HS-27A (cell line): ENCODE results near the gene RGPD8.
"Not testable (repeated sequence)": the region's sequence is repeated elsewhere in the genome, so short reads cannot be mapped to it uniquely, and the experiment has no call there.

Source experiments
- DNase-seq: peaks from one replicate; pipeline ENCODE4 v3.0.0-alpha.2; 2012; ENCODE audit warnings: low read depth, missing footprints

RGPD8 gene

DNA sequence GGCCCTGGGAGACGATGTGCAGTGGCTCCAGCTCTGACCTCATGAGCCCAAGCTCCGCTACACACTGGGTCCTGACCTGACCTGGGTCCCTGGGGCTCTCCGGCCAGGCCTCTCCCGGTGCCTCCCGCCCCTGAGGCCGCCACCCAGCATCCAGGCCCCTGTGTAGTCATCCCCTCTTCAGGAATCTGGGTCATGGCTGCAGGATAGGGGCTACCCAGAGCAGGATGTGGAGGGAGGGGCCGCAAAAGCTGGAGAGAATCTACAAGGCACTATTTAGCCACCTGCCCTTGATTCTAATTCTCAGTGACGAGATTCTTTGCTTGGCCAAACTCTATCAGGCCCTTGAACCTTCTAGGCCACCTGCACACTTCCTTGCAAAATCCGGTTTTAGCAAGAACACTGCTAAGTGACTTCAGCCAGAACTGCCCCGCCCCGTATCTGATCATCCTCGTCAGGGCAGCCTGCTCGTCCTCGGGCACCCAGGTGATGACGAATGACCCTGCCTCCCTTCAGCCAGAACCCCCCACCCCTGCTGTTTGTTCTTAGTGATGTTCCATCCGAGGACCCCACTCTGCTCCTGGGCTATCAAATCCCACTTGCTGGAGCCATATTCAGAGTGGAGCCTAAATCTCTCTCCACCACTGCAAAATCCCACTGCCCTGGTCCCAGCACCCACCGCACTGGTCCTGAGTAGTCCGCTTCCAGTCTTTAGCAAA, 2.4 kb upstream of the RGPD8 start:
- not testable (repeated sequence) for DNase-seq

DNA sequence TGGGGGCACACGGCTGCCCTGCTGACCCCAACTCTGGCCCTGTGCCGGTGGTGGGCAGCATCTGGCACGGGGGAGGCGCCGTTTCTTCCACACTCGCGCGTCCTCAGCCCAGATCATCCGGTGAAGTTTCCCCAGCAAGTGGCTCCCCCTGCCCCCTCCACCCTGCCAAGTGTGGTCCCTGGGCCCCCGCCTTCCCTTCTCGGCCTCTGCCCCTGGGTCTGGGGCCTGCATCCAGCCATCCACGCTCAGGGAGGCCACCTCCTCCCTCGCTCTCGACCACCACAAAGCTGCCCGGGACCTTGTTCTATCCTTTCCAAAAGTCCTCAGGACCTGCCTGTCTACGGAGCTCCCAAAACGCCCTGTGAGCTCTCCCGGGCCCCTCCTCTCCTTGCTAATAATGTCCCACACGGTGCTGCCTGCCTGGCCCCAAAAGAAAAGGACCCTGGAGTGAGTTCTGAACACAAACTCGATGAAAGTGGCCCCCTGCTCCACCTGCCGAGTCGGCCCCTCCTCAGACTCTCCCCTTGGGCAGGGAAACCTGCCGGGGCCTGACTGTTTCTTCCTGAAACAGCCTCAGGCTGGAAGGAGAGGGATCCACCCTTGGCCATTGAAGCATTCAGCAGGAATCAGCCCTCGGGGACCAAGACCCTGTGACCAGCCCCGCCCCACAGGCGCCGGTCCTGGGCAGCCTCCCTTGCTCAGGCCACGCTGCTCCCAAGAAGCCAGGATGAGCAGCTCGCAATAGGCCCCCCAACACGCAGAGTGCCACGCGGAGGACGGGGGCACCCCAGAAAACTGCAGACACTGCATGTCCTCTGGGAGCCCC, 1.7 kb upstream of the RGPD8 start:
- DNase-seq: not testable (repeated sequence)

DNA sequence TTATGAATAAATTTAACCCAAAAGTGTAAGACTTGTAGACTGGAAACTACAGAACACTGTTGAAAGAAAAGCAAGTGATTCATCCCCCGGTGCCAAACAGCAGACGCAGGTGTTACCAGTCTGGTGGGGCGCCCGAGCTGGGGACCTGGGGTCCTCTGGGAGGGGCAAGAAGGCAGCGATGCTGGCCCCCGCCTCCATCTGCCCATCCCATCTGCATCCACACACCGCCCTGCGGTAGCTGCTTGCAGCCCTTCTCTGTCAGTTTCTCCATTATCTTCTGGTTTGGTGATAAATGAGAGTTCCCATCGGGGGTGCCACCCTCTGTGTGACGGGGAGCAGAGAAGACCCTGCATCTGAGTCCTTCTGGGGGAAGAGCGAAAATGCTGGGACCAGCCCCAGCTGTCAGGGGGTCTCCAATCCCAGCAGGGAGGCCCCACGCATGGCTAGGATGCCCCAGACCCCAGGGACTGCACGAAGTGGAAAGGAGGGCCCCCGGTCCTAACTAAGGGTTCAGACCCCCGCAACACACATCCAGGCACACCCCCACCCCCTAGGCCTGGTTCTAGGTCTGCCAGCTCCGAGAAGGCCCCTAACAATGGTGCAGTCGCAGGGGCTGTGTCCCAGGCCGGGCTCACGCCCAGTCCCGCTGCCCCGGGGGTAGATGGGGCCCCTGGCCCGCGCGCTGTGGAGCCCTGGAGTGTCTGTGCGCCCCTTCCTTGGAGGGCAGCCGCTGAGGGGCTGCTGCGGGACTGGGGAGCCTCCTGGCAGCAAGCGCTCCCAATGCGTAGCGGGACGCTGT, 686 bp upstream of the RGPD8 start:
- DNase-seq: no peak

DNA sequence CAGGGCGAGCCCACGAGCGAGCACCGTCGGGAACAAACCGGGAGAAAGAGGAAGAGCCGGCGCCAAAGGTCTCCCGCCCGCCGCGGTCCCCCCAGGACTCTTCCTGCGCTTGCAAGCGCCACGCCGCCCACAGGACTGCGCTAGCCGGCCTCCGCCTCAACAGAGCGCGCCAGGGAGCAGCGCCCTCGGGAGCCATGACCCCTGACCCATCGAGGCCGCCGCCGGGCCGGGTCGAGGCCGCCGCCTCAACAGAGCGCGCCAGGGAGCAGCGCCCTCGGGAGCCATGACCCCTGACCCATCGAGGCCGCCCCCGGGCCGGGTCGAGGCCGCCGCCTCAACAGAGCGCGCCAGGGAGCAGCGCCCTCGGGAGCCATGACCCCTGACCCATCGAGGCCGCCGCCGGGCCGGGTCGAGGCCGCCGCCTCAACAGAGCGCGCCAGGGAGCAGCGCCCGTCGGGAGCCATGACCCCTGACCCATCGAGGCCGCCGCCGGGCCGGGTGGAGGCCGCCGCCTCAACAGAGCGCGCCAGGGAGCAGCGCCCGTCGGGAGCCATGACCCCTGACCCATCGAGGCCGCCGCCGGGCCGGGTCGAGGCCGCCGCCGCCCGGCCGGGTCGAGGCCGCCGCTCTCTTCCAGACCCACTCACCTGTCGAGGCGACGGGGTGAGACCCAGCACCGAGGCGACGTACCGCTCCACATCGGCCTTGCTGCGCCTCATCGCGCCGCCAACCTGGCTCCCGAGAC, 538 bp downstream of the RGPD8 start:
- not testable (repeated sequence) for DNase-seq

DNA sequence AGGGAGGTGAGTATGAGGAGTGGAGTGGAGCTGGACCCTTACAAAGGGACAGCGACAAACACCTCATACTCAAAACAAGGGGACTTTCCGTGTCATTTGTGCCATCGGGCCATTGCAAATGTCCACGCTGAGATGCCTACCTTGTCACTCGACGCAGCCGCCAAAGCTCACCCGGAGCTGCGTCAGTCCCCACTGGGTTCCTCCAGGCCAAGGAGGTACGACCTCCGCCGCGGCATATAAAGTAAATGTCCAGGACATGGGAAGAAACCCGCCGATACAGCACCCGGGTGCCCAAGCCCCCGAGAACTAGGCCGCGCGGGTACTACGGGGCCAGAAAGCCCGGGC, 1.1 kb downstream of the RGPD8 start:
- not testable (repeated sequence) for DNase-seq

DNA sequence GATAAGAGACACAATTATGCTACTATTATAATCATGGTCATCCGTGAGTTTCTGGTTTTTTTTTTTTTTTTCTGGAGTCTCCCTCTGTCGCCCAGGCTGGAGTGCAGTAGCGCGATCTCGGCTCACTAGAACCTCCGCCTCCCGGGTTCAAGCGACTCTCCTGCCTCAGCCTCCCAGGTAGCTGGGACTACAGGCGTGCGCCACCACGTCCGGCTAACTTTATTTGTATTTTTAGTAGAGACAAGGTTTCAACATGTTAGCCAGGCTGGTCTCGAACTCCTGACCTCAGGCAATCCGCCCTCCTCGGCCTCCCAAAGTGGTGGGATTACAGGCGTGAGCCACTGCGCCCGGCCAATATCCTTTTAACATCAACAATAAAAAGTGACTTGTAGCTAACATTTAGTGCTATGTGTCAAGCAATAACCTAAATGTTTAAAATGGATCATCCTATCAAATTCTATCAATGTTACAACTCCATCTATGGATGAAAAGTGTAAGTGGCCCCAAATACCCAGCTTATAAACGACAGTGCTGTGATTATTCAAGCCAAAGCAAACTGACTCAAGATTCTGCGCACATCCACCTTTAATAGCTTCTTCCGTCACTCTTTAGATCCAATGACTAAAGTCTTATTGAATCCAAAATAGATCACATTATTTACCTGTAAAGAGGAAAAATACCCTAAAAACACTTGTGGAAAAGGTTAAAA, 1.7 kb downstream of the RGPD8 start:
- not testable (repeated sequence) for DNase-seq

DNA sequence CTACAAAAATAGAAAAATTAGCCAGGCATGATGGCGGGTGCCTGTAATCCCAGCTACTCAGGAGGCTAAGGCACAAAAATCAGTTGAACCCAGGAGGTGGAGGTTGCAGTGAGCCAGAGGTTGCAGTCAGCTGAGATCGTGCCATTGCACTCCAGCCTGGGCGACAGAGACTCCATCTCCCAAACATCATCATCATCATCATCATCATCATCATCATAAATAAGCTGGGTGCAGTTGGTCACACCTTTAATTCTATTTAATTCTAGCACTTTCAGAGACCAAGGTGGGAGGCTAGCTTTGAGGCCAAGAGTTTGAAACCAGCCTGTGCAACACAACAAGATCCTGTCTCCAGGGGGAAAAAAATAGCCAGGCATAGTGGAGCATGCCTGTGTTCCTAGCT, 8.9 kb downstream of the RGPD8 start:
- DNase-seq: not testable (repeated sequence)

DNA sequence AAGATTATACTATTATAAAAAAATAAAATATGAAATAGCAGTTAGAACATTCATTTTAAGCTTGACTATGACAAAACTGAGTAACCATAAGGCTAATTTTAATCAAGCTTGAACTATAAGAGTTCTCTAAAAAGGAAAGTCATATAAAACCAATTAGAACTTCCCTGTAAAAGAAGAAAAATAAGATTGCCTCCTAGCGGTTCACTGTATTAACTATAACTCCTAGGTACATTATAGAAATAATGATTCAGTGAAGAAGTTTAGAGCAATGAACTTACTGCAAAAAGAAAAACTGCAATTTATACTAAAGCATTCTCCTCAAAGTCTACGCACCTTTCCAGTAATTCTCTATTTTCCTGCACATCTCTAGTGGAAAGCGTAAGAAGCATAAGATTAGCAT, 16.6 kb downstream of the RGPD8 start:
- DNase-seq: not testable (repeated sequence)

DNA sequence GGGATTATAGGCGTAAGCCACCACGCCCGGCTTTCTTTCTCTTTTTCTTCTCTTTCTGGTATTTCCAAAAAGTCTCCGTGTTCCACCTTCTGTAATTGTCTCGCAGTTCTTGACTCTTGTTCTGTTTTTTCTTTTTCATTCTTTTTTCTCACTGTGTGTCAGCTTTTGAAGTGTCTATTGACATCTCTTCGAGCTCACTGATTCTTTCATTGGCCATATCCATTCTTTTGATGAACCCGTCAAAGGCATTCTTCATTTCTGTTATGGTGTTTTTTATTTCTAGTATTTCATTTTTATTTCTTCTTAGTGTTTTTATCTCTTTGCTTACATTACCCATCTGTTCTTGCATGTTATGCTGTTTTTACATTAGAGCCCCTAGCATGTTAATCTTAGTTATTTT, 73.4 kb downstream of the RGPD8 start:
- DNase-seq: not testable (repeated sequence)

DNA sequence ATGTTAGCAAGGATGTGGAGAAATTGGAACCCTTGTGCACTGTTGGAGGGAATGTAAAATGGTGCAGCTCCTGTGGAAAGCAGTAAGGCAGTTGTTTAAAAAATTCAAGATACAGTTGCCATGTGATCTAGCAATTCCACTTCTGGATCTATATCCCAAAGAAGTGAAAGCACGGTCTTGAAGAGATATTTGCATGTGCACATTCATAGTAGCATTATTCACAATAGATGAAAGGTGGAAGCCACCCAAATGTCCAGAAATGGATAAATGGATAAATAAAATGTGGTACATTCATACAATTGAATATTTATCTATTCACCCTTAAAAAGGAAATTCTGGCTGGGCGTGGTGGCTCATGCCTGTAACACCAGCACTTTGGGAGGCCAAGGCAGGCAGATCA, 79.1 kb downstream of the RGPD8 start:
- DNase-seq: not testable (repeated sequence)

DNA sequence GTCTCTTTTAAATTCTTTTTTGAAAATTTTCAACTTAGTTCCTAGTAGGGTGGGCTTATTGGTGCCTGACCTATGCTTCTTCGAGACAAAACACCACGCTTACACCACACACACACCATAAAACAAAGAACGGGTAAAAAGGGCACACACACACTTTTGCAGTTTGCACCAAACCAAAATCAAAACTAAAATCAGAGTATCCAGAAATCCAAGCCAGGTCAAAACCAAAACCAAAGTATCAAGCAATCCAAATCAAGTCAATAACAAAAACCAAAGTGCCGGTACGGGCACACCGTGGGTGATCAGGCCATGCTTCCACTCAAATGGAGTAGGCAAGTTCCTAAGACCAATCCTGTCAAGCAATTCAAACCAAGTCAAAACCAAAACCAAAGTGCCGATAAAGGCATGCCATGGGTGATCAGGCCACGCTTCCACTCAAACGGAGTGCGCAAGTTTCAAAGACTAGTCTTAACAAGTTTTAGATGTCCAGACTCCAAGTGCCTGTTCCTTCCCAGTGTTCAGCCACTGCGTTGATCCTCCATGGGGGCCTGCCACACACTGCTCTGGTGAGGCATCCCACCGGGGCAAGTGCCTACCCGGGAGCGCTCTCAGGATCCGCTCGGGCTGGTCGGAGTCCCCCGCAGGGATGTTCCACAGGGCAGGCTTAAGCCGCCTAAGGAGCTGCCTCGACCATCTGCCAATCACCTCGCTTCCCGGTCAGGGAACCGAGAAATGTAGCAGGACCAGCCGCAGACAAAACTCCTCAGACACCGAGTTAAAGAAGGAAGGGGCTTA, 80.4 kb downstream of the RGPD8 start:
- DNase-seq: not testable (repeated sequence)

DNA sequence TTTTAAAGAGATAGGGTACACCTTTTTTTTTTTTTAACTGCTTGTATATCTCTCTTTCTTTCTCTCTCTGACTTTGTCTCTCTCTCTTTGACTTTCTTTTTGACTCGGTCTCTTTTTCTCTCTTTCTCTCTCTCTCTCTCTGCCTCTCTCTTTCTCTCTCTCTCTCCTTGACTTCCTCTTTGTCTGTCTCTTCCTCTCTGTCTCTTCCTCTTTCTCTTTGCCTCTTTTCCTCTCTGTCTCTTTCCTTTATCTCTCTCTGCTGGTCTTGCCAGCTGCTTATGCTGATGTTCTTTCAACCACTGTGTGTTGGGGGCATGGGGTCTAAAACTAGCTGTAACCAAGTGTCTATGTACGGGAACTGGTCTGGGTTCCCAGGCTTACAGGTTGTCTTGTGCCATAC, 81.2 kb downstream of the RGPD8 start:
- DNase-seq: not testable (repeated sequence)

DNA sequence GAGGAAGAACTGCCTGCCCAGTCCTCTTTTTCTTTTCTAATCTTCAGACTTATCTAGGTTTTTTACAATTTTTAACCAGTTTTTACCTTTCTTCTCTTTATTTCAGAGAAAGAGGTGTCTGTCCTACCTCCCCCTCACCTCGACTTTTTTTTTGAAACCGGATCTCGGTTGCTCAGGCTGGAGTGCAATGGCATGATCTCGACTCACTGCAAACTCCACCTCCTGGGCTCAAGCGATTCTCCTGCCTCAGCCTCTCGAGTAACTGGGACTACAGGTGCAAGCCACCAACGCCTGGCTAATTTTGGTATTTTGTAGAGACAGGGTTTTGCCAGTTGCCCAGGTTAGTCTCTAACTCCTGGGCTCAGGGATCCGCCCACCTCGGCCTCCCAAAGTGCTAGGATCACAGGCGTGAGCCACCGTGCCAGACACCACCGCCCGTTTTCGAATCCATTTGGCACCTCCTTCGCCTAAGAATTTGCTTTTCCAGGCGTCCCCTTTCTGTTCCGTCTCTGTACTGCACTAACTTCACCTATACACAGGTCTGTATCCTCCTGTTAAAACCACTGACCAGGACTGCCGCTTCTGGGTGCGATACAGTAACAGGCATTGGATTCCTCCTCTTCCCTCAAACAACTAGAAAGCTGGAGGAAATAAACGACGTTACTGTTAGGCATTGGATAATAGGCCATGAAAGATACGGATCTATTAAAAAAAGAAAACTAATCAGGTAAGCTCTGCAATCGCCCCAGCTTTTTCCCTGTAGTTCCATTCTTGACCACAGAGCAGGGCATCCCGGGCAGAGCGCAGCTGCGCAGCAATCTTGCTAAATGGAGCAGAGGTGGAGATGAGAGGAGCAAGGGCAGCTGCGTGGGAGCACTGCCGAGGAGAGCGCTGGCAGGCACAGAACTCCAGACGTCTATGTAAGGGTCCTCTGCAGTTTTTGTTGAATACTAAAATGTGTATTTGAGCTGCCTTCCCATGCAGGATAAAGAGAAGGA, 88.1 kb downstream of the RGPD8 start:
- DNase-seq: no peak

DNA sequence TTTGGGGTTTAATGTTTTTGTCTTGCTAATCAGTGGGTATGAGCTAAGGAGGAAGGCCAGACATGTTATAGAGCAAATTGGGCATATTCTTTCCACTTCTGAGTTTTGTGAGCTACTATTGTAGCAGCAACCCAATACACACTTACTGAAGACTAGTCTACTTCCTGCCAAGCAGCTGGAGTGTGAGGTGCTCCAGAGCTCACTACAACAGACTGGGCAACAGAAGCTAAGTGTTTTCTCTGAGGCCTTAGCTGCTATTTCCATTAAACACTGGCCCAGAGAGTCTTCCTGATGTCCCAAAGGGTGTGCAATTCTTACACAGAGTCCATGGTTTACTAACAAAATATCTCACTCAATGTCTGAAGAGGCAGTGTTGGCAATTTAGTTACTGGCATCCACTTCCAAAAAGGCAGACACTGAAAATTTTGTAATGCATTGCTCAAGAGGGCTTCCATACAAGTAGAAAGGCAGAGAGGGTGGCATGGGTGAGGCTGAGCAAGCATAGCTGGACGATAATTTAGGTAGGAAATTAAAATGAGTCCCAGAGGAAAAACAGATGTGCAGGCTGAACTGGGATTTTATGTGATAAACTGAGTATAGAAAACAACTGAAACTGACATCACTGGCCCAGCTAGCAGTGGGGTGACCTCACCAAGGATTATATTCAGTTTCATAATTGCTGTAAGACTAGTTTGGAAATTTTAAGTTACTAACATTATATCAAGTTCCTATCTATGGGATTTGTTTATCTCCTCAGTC, 89.4 kb downstream of the RGPD8 start:
- no peak for DNase-seq

DNA sequence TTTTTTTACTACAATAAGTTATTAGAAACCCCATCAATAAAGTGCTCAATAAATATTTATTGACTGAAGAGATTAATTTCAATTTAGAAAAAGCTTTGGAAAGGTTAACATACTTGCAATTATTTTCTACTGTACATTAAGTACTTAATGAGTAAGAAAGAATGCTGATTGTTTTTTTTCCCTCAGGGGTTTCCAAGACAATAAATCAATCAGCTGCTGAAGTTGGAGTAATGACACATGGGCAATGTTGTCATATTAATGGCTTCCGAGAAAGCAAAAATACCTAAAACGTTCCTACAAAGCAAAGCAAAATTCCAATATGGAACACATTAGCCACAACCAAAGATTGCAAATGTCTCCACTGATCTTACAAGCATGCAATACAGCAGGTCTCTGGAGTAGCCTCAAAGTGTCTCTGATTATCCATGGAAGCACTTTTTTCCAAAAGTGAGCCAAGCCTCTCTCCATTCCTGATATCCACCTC, 91.3 kb downstream of the RGPD8 start:
- no peak for DNase-seq

DNA sequence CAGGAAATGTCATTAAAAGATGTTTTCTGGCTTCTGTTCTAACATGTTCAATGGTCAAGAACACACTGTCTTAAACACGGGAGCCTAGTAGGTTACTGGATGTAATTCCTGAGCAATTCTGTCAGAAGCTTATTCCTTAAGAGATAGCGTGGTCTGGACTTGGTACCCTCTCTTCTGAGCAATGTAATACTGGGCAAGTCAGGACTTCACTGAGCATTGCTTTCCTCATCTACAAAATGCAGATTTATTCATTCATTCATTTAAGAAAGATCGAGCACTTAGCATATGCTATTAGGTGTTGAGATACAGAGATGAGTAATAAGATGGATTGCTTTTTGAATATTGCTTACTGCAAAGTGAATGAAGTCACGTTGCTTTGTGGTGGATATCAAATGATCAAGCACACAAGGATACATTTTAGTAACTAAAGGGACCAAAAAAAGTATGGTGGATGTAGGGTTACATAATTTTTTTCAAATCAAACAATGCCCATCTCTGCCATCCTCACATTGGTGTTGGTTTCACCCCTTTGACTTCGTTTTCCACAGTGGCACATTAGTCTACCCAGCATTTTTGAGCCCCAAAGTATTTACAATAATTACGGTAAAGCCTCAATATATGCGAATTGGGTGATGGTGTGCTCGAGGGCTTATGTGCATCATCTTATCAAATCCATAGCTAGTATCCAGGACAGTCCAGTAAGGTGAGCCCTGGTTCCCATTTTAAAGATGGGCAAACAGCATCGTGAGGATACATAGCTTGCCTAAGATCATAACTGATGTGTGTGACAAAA, 92.8 kb downstream of the RGPD8 start:
- DNase-seq: no peak

DNA sequence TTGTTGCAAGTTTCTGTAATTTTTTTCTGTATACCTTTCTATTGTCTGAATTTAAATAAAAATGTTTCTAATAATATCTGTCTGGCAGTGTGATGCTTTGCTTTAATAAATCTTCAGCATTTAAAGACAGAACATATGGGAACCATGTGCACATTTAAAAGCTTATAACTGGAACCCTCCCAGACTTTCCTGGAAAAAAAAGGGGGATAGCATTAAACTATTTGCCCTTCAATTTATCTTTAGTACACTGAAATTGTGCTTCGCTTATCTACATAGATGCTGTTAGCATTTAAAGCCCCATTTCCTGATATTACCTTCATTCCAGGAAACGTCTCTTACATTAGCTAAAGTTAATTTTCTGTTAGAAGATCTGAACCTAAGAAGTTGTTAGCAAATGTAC, 93.5 kb downstream of the RGPD8 start:
- no peak for DNase-seq
